A549 (cell line): Measurements from ENCODE around the gene ACAA1. TPM values are rescaled to one million over a fixed set of nuclear protein-coding genes. Genes with fewer than 3 reads are reported as not detected.

Experiments used
- ATAC-seq, 2 experiments: fragments of 200-7000 bp in 1 of 2; fragments of >200 bp in 1 of 2; cut with Nextera tagmentation in 1 of 2; cut with Tn5 transposase in 1 of 2; 3 replicates each; pipeline versions ENCODE4 v1.8.0 to v1.9.1; 2018 to 2020; ENCODE audit warnings: mild to moderate bottlenecking in 1 of 2, moderate library complexity in 1 of 2
- CTCF ChIA-PET: fragments of 300-600 bp; sonication (Branson Sonifier 250); formaldehyde crosslinking; extraction: SDS; loops from one replicate; lab custom pipeline; 2021; ENCODE audit warnings: antibody characterized with exemption, inconsistent platforms; lab: Yijun Ruan, JAX
- POLR2A ChIA-PET: fragments of 350-600 bp; formaldehyde crosslinking; extraction: SDS; loops from one replicate; lab custom pipeline; 2021; ENCODE audit warnings: antibody characterized with exemption, inconsistent platforms; lab: Yijun Ruan, JAX
- DNase-seq, 2 experiments: peaks; one replicate each; pipeline versions ENCODE4 v3.0.0 to v3.0.0-alpha.2; 2011 to 2016; ENCODE audit warnings: low read depth in 1 of 2, low spot score in 1 of 2
- FAIRE-seq: peaks from 2 replicates; lab custom pipeline; 2011; peaks lifted over from hg19 to GRCh38; lab: Jason Lieb, UNC
- H3K27ac ChIP-seq, 2 experiments: fragments of >200 bp; sonication (Bioruptor Twin); formaldehyde crosslinking; 3 replicates each; pipeline ENCODE4 v1.5.1; 2016 to 2017
- H3K4me1 ChIP-seq: fragments of >200 bp; sonication (Bioruptor Twin); formaldehyde crosslinking; 3 replicates; pipeline ENCODE4 v1.6.1; 2016
- H3K4me2 ChIP-seq: fragments of >200 bp; sonication (Bioruptor Twin); formaldehyde crosslinking; 3 replicates; pipeline ENCODE4 v1.6.1; 2016
- H3K4me3 ChIP-seq: fragments of >200 bp; sonication (Bioruptor Twin); formaldehyde crosslinking; 3 replicates; pipeline ENCODE4 v1.5.1; 2016
- H3K9me3 ChIP-seq: fragments of >200 bp; sonication (Bioruptor Twin); formaldehyde crosslinking; 3 replicates; pipeline ENCODE4 v1.6.1; 2016
- BHLHE40 ChIP-seq: IDR thresholded peaks from 2 replicates; pipeline ENCODE4 v1.6.1; 2012; ENCODE audit warnings: low read depth, low read length, inconsistent platforms
- CEBPB ChIP-seq, 2 experiments: fragments of >200 bp in 1 of 2; sonication (Bioruptor Twin) in 1 of 2; formaldehyde crosslinking in 1 of 2; IDR thresholded peaks; 2 replicates each; pipeline ENCODE4 v1.6.1; 2012 to 2016
- E2F6 ChIP-seq: IDR thresholded peaks from 2 replicates; pipeline ENCODE4 v1.6.1; 2012; ENCODE audit warnings: low read depth, borderline replicate concordance
- EHF ChIP-seq: fragments of 250-450 bp; sonication (Bioruptor Pico); IDR thresholded peaks from 2 replicates; pipeline ENCODE4 v1.5.0; 2020; ENCODE audit warnings: mild to moderate bottlenecking
- ELK1 ChIP-seq: fragments of 150-350 bp; IDR thresholded peaks from 2 replicates; pipeline ENCODE4 v1.6.1; 2014; ENCODE audit warnings: low read depth, mild to moderate bottlenecking, low read length
- EP300 ChIP-seq, 2 experiments: fragments of >200 bp; sonication (Bioruptor Twin); formaldehyde crosslinking; IDR thresholded peaks; 2 replicates in 1 of 2; 3 replicates in 1 of 2; pipeline ENCODE4 v1.6.1; 2016 to 2017
- FOSB ChIP-seq: fragments of 250-450 bp; sonication (Bioruptor Pico); IDR thresholded peaks from 2 replicates; pipeline ENCODE4 v1.5.0; 2020; ENCODE audit warnings: mild to moderate bottlenecking, moderate library complexity
- FOXS1 ChIP-seq: fragments of 250-450 bp; sonication (Bioruptor Pico); IDR thresholded peaks from 2 replicates; pipeline ENCODE4 v1.5.0; 2020; ENCODE audit warnings: mild to moderate bottlenecking, moderate library complexity
- HES2 ChIP-seq: fragments of >200 bp; sonication (Bioruptor Twin); formaldehyde crosslinking; IDR thresholded peaks from 2 replicates; pipeline ENCODE4 v1.6.1; 2016
- HEYL ChIP-seq: fragments of 250-450 bp; sonication (Bioruptor Pico); IDR thresholded peaks from 2 replicates; pipeline ENCODE4 v1.8.0; 2021; ENCODE audit warnings: mild to moderate bottlenecking, moderate library complexity
- HOXB13 ChIP-seq: fragments of 250-450 bp; sonication (Bioruptor Pico); IDR thresholded peaks from 2 replicates; pipeline ENCODE4 v1.5.0; 2020; ENCODE audit warnings: low read depth, mild to moderate bottlenecking, moderate library complexity
- JUNB ChIP-seq: fragments of >200 bp; sonication (Bioruptor Twin); formaldehyde crosslinking; IDR thresholded peaks from 2 replicates; pipeline ENCODE4 v1.6.1; 2016
- KDM5A ChIP-seq: fragments of 200-600 bp; sonication (generic); IDR thresholded peaks from 2 replicates; pipeline ENCODE4 v1.6.1; 2016; ENCODE audit warnings: antibody characterized with exemption, mild to moderate bottlenecking
- MAFK ChIP-seq: fragments of 450-650 bp; IDR thresholded peaks from 2 replicates; pipeline ENCODE4 v1.6.1; 2014; ENCODE audit not compliant: partially characterized antibody
- POLR2AphosphoS2 ChIP-seq: conservative IDR thresholded peaks from 2 replicates; pipeline ENCODE4 v1.6.1; 2012; ENCODE audit warnings: low read length, improper control_type of control experiment, inconsistent platforms
- RCOR1 ChIP-seq: fragments of 150-350 bp; IDR thresholded peaks from 2 replicates; pipeline ENCODE4 v1.6.1; 2014; ENCODE audit warnings: antibody characterized with exemption, low read length, low read depth
- RNF2 ChIP-seq: fragments of 200-600 bp; sonication (generic); IDR thresholded peaks from 2 replicates; pipeline ENCODE4 v1.6.1; 2016; ENCODE audit warnings: low read depth, mild to moderate bottlenecking, antibody characterized with exemption, moderate library complexity, borderline replicate concordance
- SMC3 ChIP-seq: fragments of >200 bp; sonication (Bioruptor Twin); formaldehyde crosslinking; IDR thresholded peaks from 3 replicates; pipeline ENCODE4 v1.6.1; 2018; ENCODE audit warnings: inconsistent platforms
- SREBF2 ChIP-seq: fragments of 450-650 bp; IDR thresholded peaks from 2 replicates; pipeline ENCODE4 v1.6.1; 2014; ENCODE audit warnings: mild to moderate bottlenecking, moderate library complexity
- TP53 ChIP-seq: fragments of 250-450 bp; sonication (Bioruptor Pico); IDR thresholded peaks from 2 replicates; pipeline ENCODE4 v1.5.0; 2021; ENCODE audit warnings: mild to moderate bottlenecking, moderate library complexity
- ZFP36 ChIP-seq: fragments of 450-650 bp; IDR thresholded peaks from 2 replicates; pipeline ENCODE4 v1.6.1; 2014; ENCODE audit warnings: borderline replicate concordance; ENCODE audit not compliant: partially characterized antibody
- ZNF302 ChIP-seq: fragments of 250-450 bp; sonication (Bioruptor Pico); IDR thresholded peaks from 2 replicates; pipeline ENCODE4 v1.9.0; 2021; ENCODE audit warnings: inconsistent platforms, mild to moderate bottlenecking, moderate library complexity
- ZSCAN20 ChIP-seq: fragments of 250-450 bp; sonication (Bioruptor Pico); IDR thresholded peaks from 2 replicates; pipeline ENCODE4 v1.8.0; 2022; ENCODE audit warnings: mild to moderate bottlenecking, moderate library complexity
- WGBS: methylation state at CpG from one replicate; pipeline ENCODE4 v1.1.6; 2017; ENCODE audit errors: missing lambda C conversion rate; 5-methylcytosine and 5-hydroxymethylcytosine counted together
- polyA plus RNA-seq, 4 experiments: library from polyadenylated mRNA; depleted of rRNA in 3 of 4; stranded (reverse); fragments of >200 nt; fragmentation: RNase III in 1 of 4; extraction: RNeasy Plus Mini Kit Qiagen cat#74134 plus additional on column Dnase treatment in 1 of 4; gene quantifications; 2 replicates in 3 of 4; 3 replicates in 1 of 4; pipeline ENCODE4 v1.2.3, GENCODE V29; 2011 to 2017

The ACAA1 gene
- polyA plus RNA-seq, 2 of the 4 experiments (the other 2 are of a cell fraction) = 36.8 to 53.2 TPM

- no peak for FAIRE-seq
- H3K27ac ChIP-seq = no peak overlapping the region
- no peak for ATAC-seq
- 95% methylated on average over 1 of the region's 1 CpG for WGBS
- POLR2A ChIA-PET = interaction anchor here (1.1 to 1.4 kb wide), 2 partner anchors 8 to 37 kb away, joined by 3 to 6 read pairs; partner anchors contain the start of genes ACAA1 and OXSR1
- CTCF ChIA-PET = interaction anchor here (0.8 to 1.9 kb wide), 4 partner anchors 8 to 119 kb away, joined by 3 to 15 read pairs (median 4); partner anchors contain the start of gene ACAA1
- H3K9me3 ChIP-seq = no peaks in the 10 kb centered on the region
- H3K4me2 ChIP-seq = no peak overlapping the region
- TF ChIP-seq SMC3 (no peak), RNF2 (no peak)
- H3K4me3 ChIP-seq = no peak overlapping the region
- no peak for DNase-seq
- H3K4me1 ChIP-seq = peaks cover 4% of the 10 kb centered on the region; the same call in 2 of the 3 replicates
Measured at GRCh38 chr3:38128303-38128655, 8.6 kb downstream of the ACAA1 start.

GRCh38 chr3:38127611-38128302 is 9.2 kb downstream of the ACAA1 start:
- POLR2A ChIA-PET = interaction anchor here (1.1 to 1.4 kb wide), 2 partner anchors 9 to 37 kb away, joined by 3 to 6 read pairs; partner anchors contain the start of genes ACAA1 and OXSR1
- ATAC-seq = no peak

GRCh38 chr3:38126121-38126892 is 10.6 kb downstream of the ACAA1 start:
- POLR2A ChIA-PET = no interaction called here
- FAIRE-seq (no peak), ATAC-seq (no peak), DNase-seq (no peak)
- H3K9me3 ChIP-seq = no peaks in the 10 kb centered on the region
- H3K4me3 ChIP-seq = no peak overlapping the region
- no peak overlapping the region for H3K27ac ChIP-seq
- WGBS = 83% methylated on average over 4 of the region's 6 CpGs
- H3K4me1 ChIP-seq = no peaks in the 10 kb centered on the region
- no peak for TF ChIP-seq FOXS1 (CRISPR knock-in tag)
- CTCF ChIA-PET = interaction anchor here (1.0 kb wide), 2 partner anchors 9 to 121 kb away, joined by 3 read pairs; no protein-coding TSS in a partner anchor
- no peak overlapping the region for H3K4me2 ChIP-seq

More at GRCh38 chr3:38127611-38128302, 9.2 kb downstream of the ACAA1 start:
- WGBS = 100% methylated on average over 4 of the region's 4 CpGs
- H3K9me3 ChIP-seq = no peaks in the 10 kb centered on the region
- CTCF ChIA-PET = interaction anchor here (0.8 to 1.9 kb wide), 4 partner anchors 8 to 120 kb away, joined by 3 to 15 read pairs (median 4); partner anchors contain the start of gene ACAA1
- H3K4me3 ChIP-seq = no peak overlapping the region
- TF ChIP-seq E2F6 (no peak), SREBF2 (no peak), POLR2AphosphoS2 (no peak), BHLHE40 (no peak), HEYL (CRISPR knock-in tag) (no peak), RNF2 (no peak)
- no peak overlapping the region for H3K4me2 ChIP-seq
- no peak overlapping the region for H3K27ac ChIP-seq
- DNase-seq (no peak), FAIRE-seq (no peak)
- H3K4me1 ChIP-seq = no peaks in the 10 kb centered on the region

- POLR2A ChIA-PET = no interaction called here
- no peaks in the 10 kb centered on the region for H3K9me3 ChIP-seq
- no peak overlapping the region for H3K27ac ChIP-seq
- 90% methylated on average over 10 of the region's 11 CpGs for WGBS
- FAIRE-seq = no peak
- no peak for ATAC-seq
- H3K4me1 ChIP-seq = no peaks in the 10 kb centered on the region
- no peak overlapping the region for H3K4me3 ChIP-seq
- DNase-seq = no peak
- H3K4me2 ChIP-seq = no peak overlapping the region
- CTCF ChIA-PET = interaction anchor here (1.0 to 1.1 kb wide), 3 partner anchors 8 to 219 kb away, joined by 3 read pairs; no protein-coding TSS in a partner anchor
- TF ChIP-seq TP53 = no peak
- no peak for TF ChIP-seq HOXB13 (CRISPR knock-in tag)
- no peak for TF ChIP-seq ZFP36
- no peak for TF ChIP-seq HES2
- TF ChIP-seq JUNB = no peak
- no peak for TF ChIP-seq CEBPB (IDR thresholded peaks at IDR 0.05)
- TF ChIP-seq KDM5A = no peak
- no peak for TF ChIP-seq RNF2
- TF ChIP-seq FOSB (CRISPR knock-in tag) = no peak
- no peak for TF ChIP-seq ZNF302 (CRISPR knock-in tag)
- no peak for TF ChIP-seq ELK1
- TF ChIP-seq EP300 (IDR thresholded peaks at IDR 0.05) = no peak
- TF ChIP-seq ZSCAN20 (CRISPR knock-in tag) = no peak
- no peak for TF ChIP-seq MAFK
- TF ChIP-seq EHF (CRISPR knock-in tag) = no peak
- TF ChIP-seq RCOR1 = no peak
- TF ChIP-seq, all 56 proteins: peak for 0
Measured at GRCh38 chr3:38125305-38126120, 11.4 kb downstream of the ACAA1 start.
